IMR-90 (cell line): ENCODE data around the gene MAP1LC3B. TPM values are rescaled to one million over a fixed set of nuclear protein-coding genes. Genes with fewer than 3 reads are reported as not detected.

Source experiments
- ATAC-seq: fragments of 200-7000 bp; cut with Tn5 transposase; 2 replicates; pipeline ENCODE4 v1.9.1; 2020; ENCODE audit warnings: low read depth, mild to moderate bottlenecking, moderate library complexity
- BruUV-seq: library from RNA; stranded (reverse); fragments of 400-500 nt; replicated peaks from 2 replicates; lab custom pipeline; 2021; lab: Mats Ljungman, UMichigan
- CTCF ChIA-PET: fragments of 300-600 bp; formaldehyde crosslinking; extraction: SDS; loops from one replicate; lab custom pipeline; 2021; ENCODE audit warnings: antibody characterized with exemption; lab: Yijun Ruan, JAX
- POLR2A ChIA-PET: fragments of 300-600 bp; sonication (Branson Sonifier 250); formaldehyde crosslinking; loops from one replicate; lab custom pipeline; 2022; ENCODE audit warnings: antibody characterized with exemption; ENCODE audit not compliant: unreplicated experiment; lab: Charles Lee
- DNase-seq: peaks from one replicate; pipeline ENCODE4 v3.0.0; 2013
- H2AFZ ChIP-seq: replicated peaks from 2 replicates; pipeline ENCODE3; 2013; ENCODE audit warnings: low read length, mild to moderate bottlenecking; ENCODE audit not compliant: poor library complexity
- H2AK5ac ChIP-seq: 2 replicates; pipeline ENCODE4 v1.6.1; 2013; ENCODE audit warnings: low read depth, low read length, inconsistent platforms
- H2AK9ac ChIP-seq: replicated peaks from 2 replicates; pipeline ENCODE3; 2013; ENCODE audit warnings: mild to moderate bottlenecking, low read depth, low read length, moderate library complexity; ENCODE audit not compliant: poor library complexity
- H2BK120ac ChIP-seq: 2 replicates; pipeline ENCODE4 v1.6.1; 2013; ENCODE audit warnings: low read depth, low read length, inconsistent platforms
- H2BK15ac ChIP-seq: 3 replicates; pipeline ENCODE4 v1.6.1; 2013; ENCODE audit warnings: low read depth, low read length, inconsistent platforms
- H2BK20ac ChIP-seq: 2 replicates; pipeline ENCODE4 v1.6.1; 2013; ENCODE audit warnings: low read depth, mild to moderate bottlenecking, inconsistent platforms, low read length, moderate library complexity
- H2BK5ac ChIP-seq: 2 replicates; pipeline ENCODE4 v1.6.1; 2013; ENCODE audit warnings: mild to moderate bottlenecking, low read depth, low read length, inconsistent platforms; ENCODE audit not compliant: poor library complexity, severe bottlenecking
- H3K14ac ChIP-seq: replicated peaks from 2 replicates; pipeline ENCODE4 v1.6.1; 2013; ENCODE audit warnings: low read depth, low read length, inconsistent platforms
- H3K18ac ChIP-seq: 2 replicates; pipeline ENCODE4 v1.6.1; 2013; ENCODE audit warnings: low read depth, low read length, control low read depth
- H3K23ac ChIP-seq: 2 replicates; pipeline ENCODE4 v1.6.1; 2013; ENCODE audit warnings: low read depth, low read length, inconsistent platforms
- H3K27ac ChIP-seq: 2 replicates; pipeline ENCODE4 v1.5.1; 2013; ENCODE audit warnings: mild to moderate bottlenecking, control low read depth, low read length; ENCODE audit not compliant: insufficient read depth
- H3K27me3 ChIP-seq: 2 replicates; pipeline ENCODE4 v1.6.1; 2013; ENCODE audit warnings: low read length; ENCODE audit not compliant: control insufficient read depth, insufficient read depth
- H3K36me3 ChIP-seq: 2 replicates; pipeline ENCODE4 v1.6.1; 2013; ENCODE audit warnings: low read length, mixed read lengths; ENCODE audit not compliant: control insufficient read depth, insufficient read depth
- H3K4ac ChIP-seq: 2 replicates; pipeline ENCODE4 v1.6.1; 2013; ENCODE audit warnings: low read depth, low read length, inconsistent platforms
- H3K4me1 ChIP-seq: 2 replicates; pipeline ENCODE4 v1.6.1; 2013; ENCODE audit warnings: low read length, mixed read lengths; ENCODE audit not compliant: control insufficient read depth, insufficient read depth
- H3K4me2 ChIP-seq: 2 replicates; pipeline ENCODE4 v1.6.1; 2013; ENCODE audit warnings: low read depth, mild to moderate bottlenecking, control low read depth, low read length, moderate library complexity
- H3K4me3 ChIP-seq: 2 replicates; pipeline ENCODE4 v1.5.1; 2013; ENCODE audit warnings: low read depth, mild to moderate bottlenecking, control low read depth, low read length, moderate library complexity; ENCODE audit not compliant: insufficient read depth
- H3K56ac ChIP-seq: 2 replicates; pipeline ENCODE4 v1.6.1; 2013; ENCODE audit warnings: low read length, inconsistent platforms; ENCODE audit not compliant: insufficient read depth; ENCODE audit errors: extremely low read depth
- H3K79me1 ChIP-seq, 2 experiments: 2 replicates each; pipeline ENCODE4 v1.6.1; 2013; ENCODE audit warnings: low read length in 2 of 2, inconsistent platforms in 1 of 2, low read depth in 1 of 2
- H3K9ac ChIP-seq: 2 replicates; pipeline ENCODE4 v1.6.1; 2013; ENCODE audit warnings: low read depth, low read length, control low read depth
- H3K9me1 ChIP-seq: 2 replicates; pipeline ENCODE4 v1.6.1; 2013; ENCODE audit warnings: low read length, inconsistent platforms; ENCODE audit not compliant: insufficient read depth
- H3K9me3 ChIP-seq: 2 replicates; pipeline ENCODE4 v1.6.1; 2013; ENCODE audit warnings: low read length; ENCODE audit not compliant: control insufficient read depth, insufficient read depth
- H4K20me1 ChIP-seq: 2 replicates; pipeline ENCODE4 v1.6.1; 2013; ENCODE audit warnings: low read length, inconsistent platforms; ENCODE audit not compliant: insufficient read depth
- H4K5ac ChIP-seq: 2 replicates; pipeline ENCODE4 v1.6.1; 2013; ENCODE audit warnings: mild to moderate bottlenecking, low read depth, low read length, control low read depth
- H4K8ac ChIP-seq, 2 experiments: 2 replicates each; pipeline ENCODE4 v1.6.1; 2013; ENCODE audit warnings: low read depth in 2 of 2, low read length in 2 of 2, control low read depth in 1 of 2, inconsistent platforms in 1 of 2
- H4K91ac ChIP-seq: 2 replicates; pipeline ENCODE4 v1.6.1; 2013; ENCODE audit warnings: low read depth, low read length, inconsistent platforms; ENCODE audit not compliant: insufficient read depth
- BHLHE40 ChIP-seq: fragments of 150-350 bp; IDR thresholded peaks from 2 replicates; pipeline ENCODE4 v1.6.1; 2016; ENCODE audit warnings: mild to moderate bottlenecking, low read depth, low read length
- CEBPB ChIP-seq: IDR thresholded peaks from 2 replicates; pipeline ENCODE4 v1.6.1; 2012; ENCODE audit warnings: low read depth, low read length, improper control_type of control experiment
- CHD1 ChIP-seq: IDR thresholded peaks from 2 replicates; pipeline ENCODE4 v1.6.1; 2012; ENCODE audit warnings: low read depth, low read length, improper control_type of control experiment
- ELK1 ChIP-seq: fragments of 150-350 bp; IDR thresholded peaks from 2 replicates; pipeline ENCODE4 v1.6.1; 2016; ENCODE audit warnings: low read depth, mild to moderate bottlenecking, low read length, moderate library complexity, borderline replicate concordance
- FOS ChIP-seq: fragments of 150-350 bp; IDR thresholded peaks from 2 replicates; pipeline ENCODE4 v1.6.1; 2016; ENCODE audit warnings: low read depth, low read length
- MAFK ChIP-seq: IDR thresholded peaks from 2 replicates; pipeline ENCODE4 v1.6.1; 2012; ENCODE audit warnings: low read depth, low read length, improper control_type of control experiment
- MAZ ChIP-seq: IDR thresholded peaks from 2 replicates; pipeline ENCODE4 v1.6.1; 2012; ENCODE audit warnings: low read depth, mild to moderate bottlenecking, low read length, improper control_type of control experiment, moderate library complexity, borderline replicate concordance
- MXI1 ChIP-seq: IDR thresholded peaks from 2 replicates; pipeline ENCODE4 v1.6.1; 2012; ENCODE audit warnings: low read depth, mild to moderate bottlenecking, low read length, moderate library complexity, borderline replicate concordance
- NFE2L2 ChIP-seq: fragments of 150-350 bp; IDR thresholded peaks from 2 replicates; pipeline ENCODE4 v1.6.1; 2016; ENCODE audit warnings: low read depth, mild to moderate bottlenecking, low read length
- POLR2A ChIP-seq: IDR thresholded peaks from 2 replicates; pipeline ENCODE4 v1.6.1; 2012; ENCODE audit warnings: mild to moderate bottlenecking, low read depth, low read length
- RAD21 ChIP-seq: IDR thresholded peaks from 2 replicates; pipeline ENCODE4 v1.6.1; 2012; ENCODE audit warnings: low read length, improper control_type of control experiment
- RCOR1 ChIP-seq: IDR thresholded peaks from 2 replicates; pipeline ENCODE4 v1.6.1; 2012; ENCODE audit warnings: mild to moderate bottlenecking, low read length, improper control_type of control experiment; ENCODE audit not compliant: insufficient replicate concordance
- RFX5 ChIP-seq: IDR thresholded peaks from 2 replicates; pipeline ENCODE4 v1.8.0; 2012; ENCODE audit warnings: low read depth, mild to moderate bottlenecking, low read length, moderate library complexity
- SMC3 ChIP-seq: fragments of 150-350 bp; IDR thresholded peaks from 2 replicates; pipeline ENCODE4 v1.6.1; 2016; ENCODE audit warnings: low read depth, mild to moderate bottlenecking, antibody characterized with exemption, low read length, moderate library complexity
- WGBS, 2 experiments: methylation state at CpG; one replicate each; pipeline versions ENCODE4 v1.1.5 to v1.1.7; 2013; ENCODE audit warnings: missing lambda C conversion rate in 2 of 2; ENCODE audit not compliant: insufficient read length in 1 of 2; ENCODE audit errors: extremely low coverage in 2 of 2; 5-methylcytosine and 5-hydroxymethylcytosine counted together
- dilution Hi-C: fragments of 300-500 bp; cut with HindIII; formaldehyde crosslinking; loops from one replicate; pipeline ENCODE4 v1.14.3; 2018; ENCODE audit warnings: low sequenced_read_pairs; ENCODE audit not compliant: unreplicated experiment
- in situ Hi-C: fragments of 300-500 bp; cut with MboI; formaldehyde crosslinking; loops from 3 replicates; pipeline ENCODE4 v1.14.3; 2019; ENCODE audit warnings: low sequenced_read_pairs, inconsistent platforms, mixed read lengths
- intact Hi-C: fragments of 100-400 bp; cut with micrococcal nuclease; formaldehyde crosslinking; loops from 2 replicates; pipeline ENCODE4 v1.10.0; 2022
- polyA plus RNA-seq, 3 experiments: library from polyadenylated mRNA; depleted of rRNA; stranded (reverse); fragments of >200 nt; gene quantifications; 2 replicates each; pipeline ENCODE4 v1.2.3, GENCODE V29; 2012; ENCODE audit warnings: low replicate concordance in 1 of 3
- total RNA-seq: library from RNA; depleted of rRNA; stranded (reverse); fragments of >200 nt; gene quantifications from 2 replicates; pipeline ENCODE4 v1.2.3, GENCODE V29; 2012
- TF ChIP-seq, protein P1 (sequence below): conservative IDR thresholded peaks from 2 replicates; pipeline ENCODE4 v1.5.1; 2012; ENCODE audit warnings: mild to moderate bottlenecking, low read depth, low read length, improper control_type of control experiment
- TF ChIP-seq, protein P2 (sequence below): fragments of 150-350 bp; IDR thresholded peaks from 2 replicates; pipeline ENCODE4 v1.6.1; 2017; ENCODE audit warnings: mild to moderate bottlenecking, antibody characterized with exemption, low read length, low read depth

MAP1LC3B gene
- total and polyA plus RNA-seq, 2 of the 4 experiments (the other 2 are of a cell fraction) = 23.5 to 57.7 TPM

- 96% methylated on average over 8 of the region's 13 CpGs; no CpG with 5 or more reads in 1 of the 2 experiments for WGBS, 2 experiments
- Histone ChIP-seq H2AK5ac (no peak overlapping the region), H3K79me1 (peaks cover 7 to 41% of the 10 kb centered on the region in 2 experiments; a peak in 3 of 4 replicates), H2AK9ac (no peak overlapping the region), H4K8ac (no peak overlapping the region), H3K9me3 (no peaks in the 10 kb centered on the region), H3K36me3 (peaks cover 22% of the 10 kb centered on the region; the same call in 1 of the 2 replicates), H3K18ac (no peak overlapping the region), H4K91ac (no peak overlapping the region), H3K56ac (no peak overlapping the region), H4K5ac (no peak overlapping the region), H2BK5ac (no peak overlapping the region), H2BK120ac (no peak overlapping the region), H3K27ac (no peak overlapping the region), H4K20me1 (peaks cover 28% of the 10 kb centered on the region), H3K9ac (no peak overlapping the region), H3K4me2 (no peak overlapping the region), H3K4ac (no peak overlapping the region), H3K9me1 (peaks cover 18% of the 10 kb centered on the region; the same call in 1 of the 2 replicates), H2BK20ac (no peak overlapping the region), H3K4me3 (no peak overlapping the region), H3K14ac (no peak overlapping the region), H2BK15ac (no peak overlapping the region), H3K4me1 (peaks cover 4% of the 10 kb centered on the region; the same call in 1 of the 2 replicates), H3K23ac (no peak overlapping the region), H2AFZ (no peak overlapping the region), H3K27me3 (no peaks in the 10 kb centered on the region)
- ChIA-PET POLR2A (no interaction called here), CTCF (no interaction called here)
- intact Hi-C loops = no loop called here
- dilution Hi-C loops = no loop called here
- ATAC-seq (no peak), DNase-seq (no peak)
- in situ Hi-C loops = no loop called here
- BruUV-seq = no TSS peak
- TF ChIP-seq RFX5 = no peak
- TF ChIP-seq RCOR1 = no peak
- no peak for TF ChIP-seq MAZ
- TF ChIP-seq, protein P1, sequence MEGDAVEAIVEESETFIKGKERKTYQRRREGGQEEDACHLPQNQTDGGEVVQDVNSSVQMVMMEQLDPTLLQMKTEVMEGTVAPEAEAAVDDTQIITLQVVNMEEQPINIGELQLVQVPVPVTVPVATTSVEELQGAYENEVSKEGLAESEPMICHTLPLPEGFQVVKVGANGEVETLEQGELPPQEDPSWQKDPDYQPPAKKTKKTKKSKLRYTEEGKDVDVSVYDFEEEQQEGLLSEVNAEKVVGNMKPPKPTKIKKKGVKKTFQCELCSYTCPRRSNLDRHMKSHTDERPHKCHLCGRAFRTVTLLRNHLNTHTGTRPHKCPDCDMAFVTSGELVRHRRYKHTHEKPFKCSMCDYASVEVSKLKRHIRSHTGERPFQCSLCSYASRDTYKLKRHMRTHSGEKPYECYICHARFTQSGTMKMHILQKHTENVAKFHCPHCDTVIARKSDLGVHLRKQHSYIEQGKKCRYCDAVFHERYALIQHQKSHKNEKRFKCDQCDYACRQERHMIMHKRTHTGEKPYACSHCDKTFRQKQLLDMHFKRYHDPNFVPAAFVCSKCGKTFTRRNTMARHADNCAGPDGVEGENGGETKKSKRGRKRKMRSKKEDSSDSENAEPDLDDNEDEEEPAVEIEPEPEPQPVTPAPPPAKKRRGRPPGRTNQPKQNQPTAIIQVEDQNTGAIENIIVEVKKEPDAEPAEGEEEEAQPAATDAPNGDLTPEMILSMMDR = no peak
- no peak for TF ChIP-seq SMC3
- TF ChIP-seq ELK1 = no peak
- no peak for TF ChIP-seq POLR2A
- no peak for TF ChIP-seq CHD1
- TF ChIP-seq NFE2L2 = no peak
- TF ChIP-seq, protein P2, sequence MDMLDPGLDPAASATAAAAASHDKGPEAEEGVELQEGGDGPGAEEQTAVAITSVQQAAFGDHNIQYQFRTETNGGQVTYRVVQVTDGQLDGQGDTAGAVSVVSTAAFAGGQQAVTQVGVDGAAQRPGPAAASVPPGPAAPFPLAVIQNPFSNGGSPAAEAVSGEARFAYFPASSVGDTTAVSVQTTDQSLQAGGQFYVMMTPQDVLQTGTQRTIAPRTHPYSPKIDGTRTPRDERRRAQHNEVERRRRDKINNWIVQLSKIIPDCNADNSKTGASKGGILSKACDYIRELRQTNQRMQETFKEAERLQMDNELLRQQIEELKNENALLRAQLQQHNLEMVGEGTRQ = no peak
- TF ChIP-seq MAFK = no peak
- no peak for TF ChIP-seq RAD21
- no peak for TF ChIP-seq FOS
- no peak for TF ChIP-seq MXI1
- no peak for TF ChIP-seq CEBPB
- no peak for TF ChIP-seq BHLHE40
Observed at GRCh38 chr16:87348616-87349157, 43.4 kb upstream of the MAP1LC3B start.
